ENCODE results near the gene RAVER2. TPM values are rescaled to one million over a fixed set of nuclear protein-coding genes. Genes with fewer than 3 reads are reported as not detected.

RAVER2 gene
- total and polyA plus RNA-seq, 2 donors (not counting 1 experiment from before 2014, with no cell fraction given) = 0.82 to 1.4 TPM

DNA sequence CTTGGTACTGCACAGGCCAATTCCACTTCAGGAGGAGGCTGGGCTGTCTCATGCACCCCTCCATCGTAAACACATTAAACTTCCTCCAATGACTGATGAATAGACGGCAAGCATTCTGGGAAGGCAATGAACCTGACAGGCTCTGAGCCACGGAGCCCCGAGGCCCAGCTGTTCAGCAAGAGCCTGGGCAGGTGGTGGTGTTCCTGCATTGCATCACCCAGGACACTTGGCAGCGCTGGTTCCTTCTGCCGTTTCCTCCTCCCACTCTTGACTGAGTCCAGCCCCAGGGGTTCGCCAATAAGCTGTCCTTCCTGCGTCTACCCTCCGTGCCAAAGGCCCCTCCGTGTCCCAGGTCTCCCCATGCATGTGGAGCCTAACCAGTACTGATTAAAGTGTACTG lies 111.7 kb downstream of the RAVER2 start:
- H3K4me1 Mint-ChIP-seq = peaks cover 21% of the 10 kb centered on the region

DNA sequence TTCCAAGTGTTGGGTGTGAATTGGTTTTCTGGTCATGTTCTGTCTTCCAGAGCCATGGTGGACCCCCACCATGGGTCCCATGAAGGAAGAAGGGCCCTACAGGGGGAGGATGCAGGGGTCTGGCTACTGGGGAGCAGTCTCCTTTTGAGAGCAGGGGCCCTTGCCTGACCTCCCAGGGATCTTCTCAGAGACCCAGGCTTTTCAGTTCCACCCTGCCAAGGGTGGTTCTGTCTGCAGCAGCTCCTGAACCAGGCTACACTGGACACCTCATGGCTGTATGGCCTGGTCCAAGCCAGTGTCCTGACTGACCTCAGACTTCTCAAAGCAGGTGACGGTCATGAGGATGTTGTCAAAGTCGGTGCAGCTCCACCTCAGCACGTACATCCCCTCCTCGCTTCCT lies 112.5 kb downstream of the RAVER2 start:
- peaks cover 2 to 88% of the 10 kb centered on the region in 2 experiments for H3K36me3 ChIP-seq (replicated peaks in 1 of 2; ENCODE audit: control extremely low read depth in 1 of 2, control insufficient read depth in 1 of 2, extremely low read depth in 1 of 2, insufficient read depth in 2 of 2, low read length in 1 of 2)
- Mint-ChIP-seq H3K9me3 (ENCODE audit: insufficient read depth) (no peaks in the 10 kb centered on the region), H3K27me3 (no peaks in the 10 kb centered on the region), H3K4me1 (peaks cover 22% of the 10 kb centered on the region), H3K27ac (no peak overlapping the region), H3K4me3 (no peak overlapping the region)
- TF ChIP-seq, protein P1, sequence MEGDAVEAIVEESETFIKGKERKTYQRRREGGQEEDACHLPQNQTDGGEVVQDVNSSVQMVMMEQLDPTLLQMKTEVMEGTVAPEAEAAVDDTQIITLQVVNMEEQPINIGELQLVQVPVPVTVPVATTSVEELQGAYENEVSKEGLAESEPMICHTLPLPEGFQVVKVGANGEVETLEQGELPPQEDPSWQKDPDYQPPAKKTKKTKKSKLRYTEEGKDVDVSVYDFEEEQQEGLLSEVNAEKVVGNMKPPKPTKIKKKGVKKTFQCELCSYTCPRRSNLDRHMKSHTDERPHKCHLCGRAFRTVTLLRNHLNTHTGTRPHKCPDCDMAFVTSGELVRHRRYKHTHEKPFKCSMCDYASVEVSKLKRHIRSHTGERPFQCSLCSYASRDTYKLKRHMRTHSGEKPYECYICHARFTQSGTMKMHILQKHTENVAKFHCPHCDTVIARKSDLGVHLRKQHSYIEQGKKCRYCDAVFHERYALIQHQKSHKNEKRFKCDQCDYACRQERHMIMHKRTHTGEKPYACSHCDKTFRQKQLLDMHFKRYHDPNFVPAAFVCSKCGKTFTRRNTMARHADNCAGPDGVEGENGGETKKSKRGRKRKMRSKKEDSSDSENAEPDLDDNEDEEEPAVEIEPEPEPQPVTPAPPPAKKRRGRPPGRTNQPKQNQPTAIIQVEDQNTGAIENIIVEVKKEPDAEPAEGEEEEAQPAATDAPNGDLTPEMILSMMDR (IDR thresholded peaks at IDR 0.05) = no peak
- TF ChIP-seq EZH2 (IDR thresholded peaks at IDR 0.05; ENCODE audit: borderline replicate concordance, insufficient read depth, low read depth, low read length, poor library complexity, severe bottlenecking) = no peak
- no peak overlapping the region for H3K27ac ChIP-seq (ENCODE audit: low read length in 2 of 2)
- peaks cover 19% of the 10 kb centered on the region for H3K79me2 ChIP-seq (ENCODE audit: control insufficient read depth, insufficient read depth, low read length)
- CTCF ChIA-PET = interaction anchor here (1.2 kb wide), 1 partner anchor 207 kb away, joined by 5 read pairs; no protein-coding TSS in a partner anchor
- POLR2A ChIA-PET = no interaction called here
- no peak overlapping the region for H2AFZ ChIP-seq (ENCODE audit: insufficient read depth, low read depth, low read length, poor library complexity, severe bottlenecking)
- no peak overlapping the region for H3K4me3 ChIP-seq (ENCODE audit: control extremely low read depth in 1 of 5, extremely low read depth in 1 of 5, insufficient read depth in 1 of 5, low read depth in 2 of 5, low read length in 4 of 5)
- H3K27me3 ChIP-seq (replicated peaks in 1 of 4; ENCODE audit: control extremely low read depth in 1 of 4, control insufficient read depth in 3 of 4, insufficient read depth in 4 of 4, low read length in 3 of 4) = no peaks in the 10 kb centered on the region
- H3K4me2 ChIP-seq (replicated peaks; ENCODE audit: low read depth, low read length, poor library complexity, severe bottlenecking) = no peak overlapping the region
- H3K9ac ChIP-seq (ENCODE audit: low read length) = no peak overlapping the region
- peaks cover 5% of the 10 kb centered on the region for H4K20me1 ChIP-seq (ENCODE audit: control insufficient read depth, insufficient read depth, low read length, poor library complexity, severe bottlenecking)
- H3K9me3 ChIP-seq (ENCODE audit: control extremely low read depth in 1 of 3, control insufficient read depth in 2 of 3, insufficient read depth in 1 of 3, low read length in 2 of 3) = no peaks in the 10 kb centered on the region
- H3K4me1 ChIP-seq (ENCODE audit: control insufficient read depth in 2 of 2, insufficient read depth in 2 of 2, low read length in 2 of 2) = peaks cover 17 to 18% of the 10 kb centered on the region in 2 donors
- 100% methylated on average over 4 of the region's 4 CpGs for WGBS (ENCODE audit: insufficient coverage)
- DNase-seq (no peak), ATAC-seq (ENCODE audit: low read depth) (no peak)
- intact Hi-C loops (cut with micrococcal nuclease) = no loop called here

More for the DNA sequence above, 111.7 kb downstream of the RAVER2 start:
- Histone ChIP-seq H3K9ac (ENCODE audit: low read length) (no peak overlapping the region), H3K79me2 (ENCODE audit: control insufficient read depth, insufficient read depth, low read length) (peaks cover 15% of the 10 kb centered on the region), H3K36me3 (replicated peaks in 1 of 2; ENCODE audit: control extremely low read depth in 1 of 2, control insufficient read depth in 1 of 2, extremely low read depth in 1 of 2, insufficient read depth in 2 of 2, low read length in 1 of 2) (peaks cover 2 to 85% of the 10 kb centered on the region in 2 experiments), H3K4me3 (ENCODE audit: control extremely low read depth in 1 of 5, extremely low read depth in 1 of 5, insufficient read depth in 1 of 5, low read depth in 2 of 5, low read length in 4 of 5) (no peak overlapping the region), H3K9me3 (ENCODE audit: control extremely low read depth in 1 of 3, control insufficient read depth in 2 of 3, insufficient read depth in 1 of 3, low read length in 2 of 3) (no peaks in the 10 kb centered on the region), H2AFZ (ENCODE audit: insufficient read depth, low read depth, low read length, poor library complexity, severe bottlenecking) (no peak overlapping the region), H3K27ac (ENCODE audit: low read length in 2 of 2) (no peak overlapping the region), H3K4me1 (ENCODE audit: control insufficient read depth in 2 of 2, insufficient read depth in 2 of 2, low read length in 2 of 2) (peaks cover 9 to 10% of the 10 kb centered on the region in 2 donors), H4K20me1 (ENCODE audit: control insufficient read depth, insufficient read depth, low read length, poor library complexity, severe bottlenecking) (peaks cover 5% of the 10 kb centered on the region), H3K4me2 (replicated peaks; ENCODE audit: low read depth, low read length, poor library complexity, severe bottlenecking) (no peak overlapping the region), H3K27me3 (replicated peaks in 1 of 4; ENCODE audit: control extremely low read depth in 1 of 4, control insufficient read depth in 3 of 4, insufficient read depth in 4 of 4, low read length in 3 of 4) (no peaks in the 10 kb centered on the region)
- TF ChIP-seq, protein P1 (IDR thresholded peaks at IDR 0.05) = no peak
- TF ChIP-seq EZH2 (IDR thresholded peaks at IDR 0.05; ENCODE audit: borderline replicate concordance, insufficient read depth, low read depth, low read length, poor library complexity, severe bottlenecking) = no peak
- no peak overlapping the region for H3K4me3 Mint-ChIP-seq
- no peaks in the 10 kb centered on the region for H3K27me3 Mint-ChIP-seq
- H3K27ac Mint-ChIP-seq = peak overlapping the region; percentile 41
- CTCF ChIA-PET = interaction anchor here (1.2 kb wide), 1 partner anchor 208 kb away, joined by 5 read pairs; no protein-coding TSS in a partner anchor
- no peak for DNase-seq
- no peak for ATAC-seq (ENCODE audit: low read depth)
- intact Hi-C loops (cut with micrococcal nuclease) = no loop called here
- 81% methylated on average over 5 of the region's 10 CpGs for WGBS (ENCODE audit: insufficient coverage)
- POLR2A ChIA-PET = no interaction called here
- no peaks in the 10 kb centered on the region for H3K9me3 Mint-ChIP-seq (ENCODE audit: insufficient read depth)
